Activated CD4-positive, alpha-beta T cell treated with anti-CD3 and anti-CD28 coated beads, Interleukin-2, Interleukin-6, amounts not matched to agents 100 ng/mL and 50 ng/mL, durations not matched to agents 16 hours and 8 hours (primary cell): Measurements from ENCODE around the gene WNK4.
"Not testable (repeated sequence)": the region's sequence is repeated elsewhere in the genome, so short reads cannot be mapped to it uniquely, and the experiment has no call there.

Source experiments
- DNase-seq: peaks from one replicate; pipeline ENCODE4 v3.0.0-alpha.2; 2020

The WNK4 gene

GRCh38 chr17:42779936-42780850 is at the start of gene WNK4:
Gene WNK4 (plus strand): TSS chr17:42780610. CDS start chr17:42780699, 89 bp downstream.
- DNase-seq: no peak

- DNase-seq: no peak
Measured at GRCh38 chr17:42740699-42741098, 39.7 kb upstream of the WNK4 start.

- not testable (repeated sequence) for DNase-seq
Measured at GRCh38 chr17:42742916-42743315, 37.5 kb upstream of the WNK4 start.

DNA sequence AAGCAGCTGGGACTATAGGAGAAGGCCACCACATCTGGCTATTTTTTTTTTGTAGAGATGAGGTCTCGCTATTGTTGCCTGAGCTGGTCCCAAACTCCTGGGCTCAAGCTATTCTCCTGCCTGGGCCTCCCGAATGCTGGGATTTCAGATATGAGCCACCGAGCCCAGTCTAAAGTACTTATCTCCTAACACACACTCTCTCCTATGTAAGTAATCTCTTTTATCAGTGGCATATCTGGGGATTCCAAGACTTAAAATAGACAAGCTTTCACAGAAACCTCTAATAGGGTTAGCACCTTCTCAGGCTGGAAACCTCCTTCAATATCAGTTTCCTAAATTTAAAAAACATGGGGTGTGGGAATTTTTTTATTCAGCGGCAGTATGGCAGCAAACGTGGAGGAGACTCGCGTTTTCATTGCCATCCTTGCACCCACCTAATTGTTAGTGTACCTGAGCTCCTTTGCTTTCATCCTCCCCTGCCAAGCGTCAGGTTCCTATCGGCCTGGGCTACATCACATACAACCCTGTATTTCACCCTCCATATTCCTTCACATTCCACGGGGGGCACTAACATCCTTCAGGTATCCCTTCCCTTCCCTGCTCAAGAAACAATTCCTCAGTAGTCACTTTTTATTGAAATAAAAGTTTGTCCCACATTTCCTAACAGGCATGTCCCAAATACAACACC is 36.7 kb upstream of the WNK4 start:
- DNase-seq: no peak

GRCh38 chr17:42744283-42744805 is 36.1 kb upstream of the WNK4 start:
- peak; percentile 70 for DNase-seq

- DNase-seq: peak; percentile 96
Measured at GRCh38 chr17:42744806-42745617, 35.4 kb upstream of the WNK4 start, which contains the start of gene EZH1. Gene EZH1 (minus strand): TSS chr17:42745040. CDS start chr17:42728941, 16,099 bp downstream.

DNA sequence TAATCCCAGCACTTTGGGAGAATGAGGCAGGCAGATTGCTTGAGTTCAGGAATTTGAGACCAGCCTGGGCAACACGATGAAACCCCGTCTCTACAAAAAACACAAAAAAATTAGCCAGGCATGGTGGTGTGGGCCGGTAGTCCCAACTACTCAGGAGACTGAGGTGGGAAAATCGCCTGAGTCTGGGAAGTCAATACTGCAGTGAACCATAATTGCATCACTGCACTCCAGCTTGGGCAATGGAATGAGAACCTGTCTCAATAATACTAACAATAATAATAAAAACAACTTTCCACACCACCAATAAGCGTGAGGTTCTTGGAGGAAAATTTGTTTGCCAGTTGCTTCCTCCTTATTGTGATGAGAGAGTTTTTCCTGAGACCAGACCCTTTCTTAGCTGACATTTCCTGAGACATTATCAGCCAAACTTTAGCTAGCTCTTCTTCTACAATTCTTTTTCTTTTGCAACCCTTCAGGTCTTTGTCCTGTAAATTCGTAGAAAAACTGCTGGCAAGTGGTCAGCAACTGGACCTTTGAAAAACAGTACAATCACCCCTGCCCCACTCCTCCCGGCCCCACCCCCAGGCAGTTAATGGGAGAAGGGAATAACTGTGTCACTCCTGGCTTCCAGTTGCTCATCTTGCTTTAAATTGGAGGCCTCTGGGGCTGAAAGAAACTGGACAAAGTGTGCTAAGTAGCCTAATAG is 32.1 kb upstream of the WNK4 start:
- no peak for DNase-seq

- no peak for DNase-seq
Measured at GRCh38 chr17:42748908-42749798, 31.3 kb upstream of the WNK4 start.

DNA sequence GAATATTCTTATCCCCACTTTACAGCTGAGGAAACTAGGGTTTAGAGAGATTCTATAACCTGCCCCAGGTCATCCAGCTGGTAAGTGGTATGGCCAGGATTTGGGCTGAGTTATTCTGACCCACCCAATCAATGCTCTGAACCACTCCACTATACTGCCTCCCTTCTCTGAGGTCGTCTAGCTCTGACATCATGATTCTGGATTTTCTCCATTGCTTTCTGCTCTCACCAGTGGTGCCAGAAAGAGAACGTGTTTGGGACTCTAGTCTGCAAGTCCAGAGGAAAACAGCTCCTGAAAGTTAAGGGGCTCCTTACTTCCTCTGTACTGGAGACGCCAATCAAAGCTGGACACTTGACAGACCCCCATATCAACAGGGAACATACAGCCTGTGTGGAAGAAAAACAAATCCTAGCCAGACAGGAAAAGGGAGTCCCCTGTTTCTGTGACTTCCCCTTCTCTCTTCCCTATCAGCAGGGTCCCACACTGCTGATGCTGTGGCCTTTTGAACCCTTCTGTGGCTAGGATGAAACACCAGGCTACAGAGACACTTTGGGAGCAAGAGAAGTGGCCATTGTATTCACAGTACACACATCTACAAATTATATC is 29.6 kb upstream of the WNK4 start:
- DNase-seq: no peak

DNA sequence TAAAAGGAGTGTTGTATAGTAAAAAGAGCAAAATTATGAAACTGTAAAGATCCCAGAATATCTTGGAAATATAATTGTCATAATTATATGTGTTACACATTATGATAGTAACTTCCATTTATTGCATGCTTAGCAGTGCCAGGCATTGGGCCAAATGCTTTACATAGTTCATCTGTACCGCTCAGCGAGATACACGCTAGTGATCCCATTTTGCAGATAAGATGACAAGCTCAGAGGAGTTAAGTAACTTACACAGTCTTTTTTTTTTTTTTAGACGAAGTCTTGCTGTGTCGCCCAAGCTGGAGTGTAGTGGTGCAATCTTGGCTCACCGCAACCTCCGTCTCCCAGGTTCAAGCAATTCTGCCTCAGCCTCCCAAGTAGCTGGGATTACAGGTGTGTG is 28.8 kb upstream of the WNK4 start:
- no peak for DNase-seq

DNA sequence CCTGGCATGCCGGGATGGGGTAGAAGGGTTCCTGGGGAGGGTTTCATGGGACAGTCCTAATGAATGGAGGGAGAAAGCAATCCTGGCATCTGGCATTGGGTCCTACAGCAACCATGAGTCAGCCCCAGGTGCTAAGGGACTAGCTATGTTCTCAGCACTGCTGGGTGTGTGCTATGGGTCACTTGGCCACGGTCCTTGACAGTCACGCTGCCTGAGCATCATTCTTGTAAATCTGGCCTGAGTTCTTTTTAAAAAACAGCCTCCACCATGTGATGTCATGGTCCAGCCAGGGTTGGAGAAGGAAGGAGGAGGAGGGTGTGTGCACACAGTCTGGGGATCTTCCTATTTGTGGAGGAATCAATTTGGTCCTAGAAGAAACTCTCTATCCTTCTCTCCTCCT is 25.6 kb upstream of the WNK4 start:
- no peak for DNase-seq

- no peak for DNase-seq
Measured at GRCh38 chr17:42759982-42760651, 20.3 kb upstream of the WNK4 start.

- DNase-seq: no peak
Measured at GRCh38 chr17:42760652-42761581, 19.5 kb upstream of the WNK4 start, which contains the start of gene RAMP2. Gene RAMP2 (plus strand): TSS chr17:42761227. CDS start chr17:42761262, 35 bp downstream.

GRCh38 chr17:42761638-42762037 is 18.8 kb upstream of the WNK4 start:
- DNase-seq: no peak

DNA sequence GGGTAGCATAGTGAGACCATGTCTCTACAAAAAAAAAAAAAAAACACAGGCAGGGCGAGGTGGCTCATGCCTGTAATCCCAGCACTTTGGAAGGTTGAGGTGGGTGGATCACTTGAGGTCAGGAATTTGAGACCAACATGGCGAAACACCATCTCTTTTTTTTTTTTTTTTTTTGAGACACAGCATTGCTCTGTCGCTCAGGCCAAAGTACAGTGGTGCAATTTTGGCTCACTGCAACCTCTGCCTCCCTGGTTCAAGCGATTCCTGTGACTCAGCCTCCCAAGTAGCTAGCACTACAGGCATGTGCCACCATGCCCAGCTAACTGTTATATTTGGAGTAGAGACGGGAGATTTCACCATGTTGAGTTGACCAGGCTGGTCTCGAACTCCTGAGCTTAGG is 14.3 kb upstream of the WNK4 start:
- DNase-seq: no peak

DNA sequence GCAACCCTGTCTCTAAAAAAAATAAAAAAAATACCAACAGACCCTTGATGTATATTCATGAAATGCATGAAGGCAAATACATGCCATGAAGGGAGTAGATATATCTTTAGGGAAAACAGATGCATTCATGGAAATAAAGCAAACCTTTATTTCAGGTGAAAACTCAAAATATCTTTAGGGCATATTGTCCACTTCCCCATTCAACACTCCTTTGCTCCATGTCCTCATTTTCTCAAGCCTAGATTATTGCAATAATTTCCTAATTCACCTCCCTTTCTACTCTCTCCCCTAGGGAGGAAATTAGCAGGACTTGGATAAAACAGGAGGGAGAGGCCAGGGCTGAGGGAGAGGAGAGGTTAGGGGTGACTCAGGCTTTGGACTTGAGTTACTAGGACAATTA is 12.9 kb upstream of the WNK4 start:
- no peak for DNase-seq

GRCh38 chr17:42768006-42768405 is 12.4 kb upstream of the WNK4 start:
- DNase-seq: not testable (repeated sequence)

GRCh38 chr17:42769964-42770363 is 10.4 kb upstream of the WNK4 start:
- DNase-seq: not testable (repeated sequence)

- DNase-seq: no peak
Measured at GRCh38 chr17:42772945-42773289, 7.5 kb upstream of the WNK4 start.
